Stimulated activated naive CD8-positive, alpha-beta T cell treated with anti-CD3 and anti-CD28 coated beads, Interleukin-15, Interleukin-2, amounts not matched to agents 100 U/mL and 50 U/mL, for 24 hours (primary cell): ENCODE results near the gene RIC3.

Source experiments
- ATAC-seq: fragments of 150-1000 bp; cut with Tn5 transposase; one replicate; pipeline ENCODE4 v1.10.0; 2021
- DNase-seq: peaks from one replicate; pipeline ENCODE4 v3.0.0; 2021

RIC3 gene

GRCh38 chr11:8168485-8169257, at the start of gene RIC3:
RIC3 (minus strand) TSS chr11:8169025; CDS start chr11:8168989, 36 bp downstream.
- DNase-seq (peak; percentile 62), ATAC-seq (peak; percentile 89)

- no peak for ATAC-seq
- DNase-seq = no peak
These were observed 49.6 kb upstream of the RIC3 start for GRCh38 chr11:8218409-8218808.

GRCh38 chr11:8217926-8218325, 49.1 kb upstream of the RIC3 start:
- DNase-seq (no peak), ATAC-seq (no peak)

- ATAC-seq = no peak
- no peak for DNase-seq
These were observed 48.3 kb upstream of the RIC3 start for GRCh38 chr11:8217136-8217535.

- no peak for ATAC-seq
- no peak for DNase-seq
These were observed 44.6 kb upstream of the RIC3 start for GRCh38 chr11:8213376-8213775.

GRCh38 chr11:8209208-8209807, 40.5 kb upstream of the RIC3 start:
- DNase-seq (peak; percentile 51), ATAC-seq (no peak)

- DNase-seq = no peak
- no peak for ATAC-seq
These were observed 38.5 kb upstream of the RIC3 start for GRCh38 chr11:8207080-8208000.

- DNase-seq = no peak
These were observed 37.6 kb upstream of the RIC3 start for GRCh38 chr11:8206251-8207079.

GRCh38 chr11:8205566-8205965, 36.7 kb upstream of the RIC3 start:
- ATAC-seq (no peak), DNase-seq (no peak)

More at GRCh38 chr11:8206251-8207079, 37.6 kb upstream of the RIC3 start:
- no peak for ATAC-seq

- ATAC-seq (no peak), DNase-seq (no peak)
These were observed 35.8 kb upstream of the RIC3 start for GRCh38 chr11:8204596-8204995.

GRCh38 chr11:8204025-8204424, 35.2 kb upstream of the RIC3 start:
- no peak for ATAC-seq

GRCh38 chr11:8203414-8203715, 34.5 kb upstream of the RIC3 start:
- ATAC-seq = no peak

More at GRCh38 chr11:8204025-8204424, 35.2 kb upstream of the RIC3 start:
- DNase-seq = no peak

GRCh38 chr11:8202516-8203413, 33.9 kb upstream of the RIC3 start:
- no peak for ATAC-seq

More at GRCh38 chr11:8203414-8203715, 34.5 kb upstream of the RIC3 start:
- DNase-seq = no peak

GRCh38 chr11:8201644-8202365, 33.0 kb upstream of the RIC3 start:
- ATAC-seq (peak; percentile 29), DNase-seq (no peak)

More at GRCh38 chr11:8202516-8203413, 33.9 kb upstream of the RIC3 start:
- no peak for DNase-seq

GRCh38 chr11:8199676-8200075, 30.9 kb upstream of the RIC3 start:
- DNase-seq = no peak
- no peak for ATAC-seq

- DNase-seq (no peak), ATAC-seq (no peak)
These were observed 27.9 kb upstream of the RIC3 start for GRCh38 chr11:8196749-8197148.

- DNase-seq (no peak), ATAC-seq (no peak)
These were observed 26.1 kb upstream of the RIC3 start for GRCh38 chr11:8194956-8195355.

- ATAC-seq (no peak), DNase-seq (no peak)
These were observed 24.0 kb upstream of the RIC3 start for GRCh38 chr11:8192896-8193209.

GRCh38 chr11:8192016-8192895, 23.4 kb upstream of the RIC3 start:
- ATAC-seq = peak; percentile 46
- peak; percentile 57 for DNase-seq
